HEK293 (cell line): Measurements from ENCODE around the gene ZBTB47.
A peak's percentile ranks its signal among the peaks of the same experiment; 100 is the strongest.

Source experiments
- CTCF ChIA-PET: fragments of 350-600 bp; formaldehyde crosslinking; extraction: SDS; loops from one replicate; lab custom pipeline; 2021; ENCODE audit warnings: antibody characterized with exemption; lab: Yijun Ruan, JAX
- POLR2A ChIA-PET: fragments of 300-600 bp; formaldehyde crosslinking; extraction: SDS; loops from one replicate; lab custom pipeline; 2020; ENCODE audit warnings: antibody characterized with exemption, inconsistent platforms; lab: Yijun Ruan, JAX
- H3K27ac ChIP-seq: fragments of 200-500 bp; sonication (Bioruptor generic); 2 replicates; pipeline ENCODE4 v1.5.1; 2014; ENCODE audit warnings: low read depth, low read length, control low read depth, inconsistent platforms; ENCODE audit errors: extremely low read depth
- H3K36me3 ChIP-seq, 2 experiments: fragments of 200-500 bp in 1 of 2; sonication (Bioruptor generic) in 1 of 2; 1 replicate in 1 of 2; 2 replicates in 1 of 2; pipeline ENCODE4 v1.5.1; 2014 to 2017; ENCODE audit warnings: inconsistent platforms in 2 of 2, low read length in 2 of 2; ENCODE audit not compliant: control insufficient read depth in 2 of 2, insufficient read depth in 1 of 2
- H3K4me1 ChIP-seq: fragments of 200-500 bp; sonication (Bioruptor generic); 2 replicates; pipeline ENCODE4 v1.5.1; 2014; ENCODE audit warnings: mild to moderate bottlenecking, low read length, inconsistent platforms; ENCODE audit not compliant: control insufficient read depth, insufficient read depth
- H3K4me3 ChIP-seq: 2 replicates; pipeline ENCODE4 v1.5.1; 2011; ENCODE audit warnings: low read depth, mild to moderate bottlenecking, control low read depth, low read length, moderate library complexity
- H3K9me3 ChIP-seq: fragments of 200-500 bp; sonication (Bioruptor generic); 2 replicates; pipeline ENCODE4 v1.5.1; 2014; ENCODE audit warnings: low read depth, low read length, inconsistent platforms; ENCODE audit not compliant: control insufficient read depth, insufficient read depth
- BCL11A ChIP-seq: fragments of 450-650 bp; formaldehyde crosslinking; IDR thresholded peaks from 2 replicates; pipeline ENCODE4 v1.5.1; 2016; ENCODE audit warnings: low read depth, missing biosample characterization, missing genetic modification characterization
- ELK4 ChIP-seq: IDR thresholded peaks from 2 replicates; pipeline ENCODE4 v1.6.1; 2011; ENCODE audit warnings: mild to moderate bottlenecking, low read depth, low read length, borderline replicate concordance
- FEZF1 ChIP-seq: fragments of 450-650 bp; formaldehyde crosslinking; IDR thresholded peaks from 2 replicates; pipeline ENCODE4 v1.5.1; 2016; ENCODE audit warnings: missing biosample characterization, missing genetic modification characterization
- KLF1 ChIP-seq: fragments of 450-650 bp; formaldehyde crosslinking; IDR thresholded peaks from 2 replicates; pipeline ENCODE4 v1.5.1; 2016; ENCODE audit warnings: missing biosample characterization, missing genetic modification characterization
- KLF17 ChIP-seq: fragments of 450-650 bp; formaldehyde crosslinking; IDR thresholded peaks from 2 replicates; pipeline ENCODE4 v1.5.1; 2016; ENCODE audit warnings: missing biosample characterization, missing genetic modification characterization
- KLF9 ChIP-seq: fragments of 450-650 bp; formaldehyde crosslinking; IDR thresholded peaks from 2 replicates; pipeline ENCODE4 v1.5.1; 2016; ENCODE audit warnings: missing biosample characterization, missing genetic modification characterization, low read depth
- PRDM10 ChIP-seq: fragments of 450-650 bp; formaldehyde crosslinking; IDR thresholded peaks from 2 replicates; pipeline ENCODE4 v1.5.1; 2016; ENCODE audit warnings: missing biosample characterization, missing genetic modification characterization
- SP2 ChIP-seq: fragments of 450-650 bp; formaldehyde crosslinking; IDR thresholded peaks from 2 replicates; pipeline ENCODE4 v1.5.1; 2016; ENCODE audit warnings: missing biosample characterization, missing genetic modification characterization
- ZBTB17 ChIP-seq: fragments of 450-650 bp; formaldehyde crosslinking; IDR thresholded peaks from 2 replicates; pipeline ENCODE4 v1.5.1; 2016; ENCODE audit warnings: missing biosample characterization, missing genetic modification characterization
- ZBTB20 ChIP-seq: fragments of 450-650 bp; formaldehyde crosslinking; IDR thresholded peaks from 2 replicates; pipeline ENCODE4 v1.5.1; 2016; ENCODE audit warnings: missing biosample characterization, missing genetic modification characterization
- ZBTB26 ChIP-seq: fragments of 450-650 bp; formaldehyde crosslinking; optimal IDR thresholded peaks from 2 replicates; pipeline ENCODE3; 2016; ENCODE audit warnings: missing biosample characterization, mild to moderate bottlenecking, missing genetic modification characterization
- ZBTB7A ChIP-seq: fragments of 450-650 bp; formaldehyde crosslinking; IDR thresholded peaks from 2 replicates; pipeline ENCODE4 v1.5.1; 2016; ENCODE audit warnings: low read depth, missing biosample characterization, missing genetic modification characterization
- ZNF133 ChIP-seq: fragments of 450-650 bp; formaldehyde crosslinking; IDR thresholded peaks from 2 replicates; pipeline ENCODE4 v1.5.1; 2016; ENCODE audit warnings: missing biosample characterization, missing genetic modification characterization
- ZNF146 ChIP-seq: fragments of 450-650 bp; formaldehyde crosslinking; IDR thresholded peaks from 2 replicates; pipeline ENCODE4 v1.5.1; 2016; ENCODE audit warnings: missing biosample characterization, missing genetic modification characterization
- ZNF19 ChIP-seq: fragments of 450-650 bp; formaldehyde crosslinking; IDR thresholded peaks from 2 replicates; pipeline ENCODE4; 2016; ENCODE audit warnings: missing biosample characterization, missing genetic modification characterization, low read depth
- ZNF266 ChIP-seq: fragments of 450-650 bp; formaldehyde crosslinking; IDR thresholded peaks from 2 replicates; pipeline ENCODE4 v1.5.1; 2016; ENCODE audit warnings: missing biosample characterization, missing genetic modification characterization, low read depth
- ZNF335 ChIP-seq: fragments of 450-650 bp; formaldehyde crosslinking; conservative IDR thresholded peaks from 2 replicates; pipeline ENCODE4 v1.5.1; 2016; ENCODE audit warnings: missing biosample characterization, missing genetic modification characterization
- ZNF433 ChIP-seq: fragments of 450-650 bp; formaldehyde crosslinking; IDR thresholded peaks from 2 replicates; pipeline ENCODE4 v1.5.1; 2016; ENCODE audit warnings: missing biosample characterization, missing genetic modification characterization, low read depth
- ZNF544 ChIP-seq: fragments of 450-650 bp; formaldehyde crosslinking; IDR thresholded peaks from 2 replicates; pipeline ENCODE4 v1.5.0; 2017; ENCODE audit warnings: missing biosample characterization, missing genetic modification characterization
- ZNF548 ChIP-seq: fragments of 450-650 bp; formaldehyde crosslinking; IDR thresholded peaks from 2 replicates; pipeline ENCODE4 v1.5.1; 2016; ENCODE audit warnings: missing biosample characterization, missing genetic modification characterization
- ZNF621 ChIP-seq: fragments of 450-650 bp; formaldehyde crosslinking; IDR thresholded peaks from 2 replicates; pipeline ENCODE4 v1.5.1; 2017; ENCODE audit warnings: missing biosample characterization, missing genetic modification characterization
- ZNF664 ChIP-seq: fragments of 450-650 bp; formaldehyde crosslinking; IDR thresholded peaks from 2 replicates; pipeline ENCODE4 v1.5.1; 2016; ENCODE audit warnings: missing biosample characterization, missing genetic modification characterization
- ZNF692 ChIP-seq: fragments of 450-650 bp; formaldehyde crosslinking; IDR thresholded peaks from 2 replicates; pipeline ENCODE4 v1.5.1; 2016; ENCODE audit warnings: missing biosample characterization, missing genetic modification characterization
- ZNF776 ChIP-seq: fragments of 450-650 bp; formaldehyde crosslinking; IDR thresholded peaks from 2 replicates; pipeline ENCODE4 v1.5.0; 2017; ENCODE audit warnings: missing biosample characterization, missing genetic modification characterization, borderline replicate concordance
- TF ChIP-seq, protein P1 (sequence below): fragments of 450-650 bp; formaldehyde crosslinking; IDR thresholded peaks from 2 replicates; pipeline ENCODE4 v1.5.1; 2016; ENCODE audit warnings: missing biosample characterization, missing genetic modification characterization
- TF ChIP-seq, protein P2 (sequence below): fragments of 450-650 bp; formaldehyde crosslinking; IDR thresholded peaks from 2 replicates; pipeline ENCODE4 v1.5.1; 2016; ENCODE audit warnings: missing biosample characterization, missing genetic modification characterization

Gene ZBTB47

GRCh38 chr3:42652611-42653302 lies 740 bp upstream of the ZBTB47 start:
- peaks cover 0 to 35% of the 10 kb centered on the region in 2 experiments; a peak in 1 of 3 replicates for H3K36me3 ChIP-seq
- POLR2A ChIA-PET: interaction anchor here (0.7 to 1.1 kb wide), 2 partner anchors 11 to 13 kb away, joined by 3 read pairs; no protein-coding TSS in a partner anchor
- H3K9me3 ChIP-seq: no peaks in the 10 kb centered on the region
- H3K27ac ChIP-seq: no peak overlapping the region
- CTCF ChIA-PET: interaction anchor here (0.6 kb wide), 1 partner anchor 46 kb away, joined by 5 read pairs; no protein-coding TSS in a partner anchor
- H3K4me3 ChIP-seq: peak overlapping the region; percentile 64; the same call in 1 of the 2 replicates
- H3K4me1 ChIP-seq: no peaks in the 10 kb centered on the region
- no peak for TF ChIP-seq ZNF133
- TF ChIP-seq, protein P1, sequence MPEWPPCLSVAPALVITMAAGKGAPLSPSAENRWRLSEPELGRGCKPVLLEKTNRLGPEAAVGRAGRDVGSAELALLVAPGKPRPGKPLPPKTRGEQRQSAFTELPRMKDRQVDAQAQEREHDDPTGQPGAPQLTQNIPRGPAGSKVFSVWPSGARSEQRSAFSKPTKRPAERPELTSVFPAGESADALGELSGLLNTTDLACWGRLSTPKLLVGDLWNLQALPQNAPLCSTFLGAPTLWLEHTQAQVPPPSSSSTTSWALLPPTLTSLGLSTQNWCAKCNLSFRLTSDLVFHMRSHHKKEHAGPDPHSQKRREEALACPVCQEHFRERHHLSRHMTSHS: no peak
- TF ChIP-seq ZNF776: no peak
- TF ChIP-seq ZNF548 (tag by site-specific recombination): no peak
- no peak for TF ChIP-seq ELK4
- TF ChIP-seq ZBTB17 (tag by site-specific recombination): no peak
- TF ChIP-seq PRDM10 (tag by site-specific recombination): no peak
- TF ChIP-seq, protein P2, sequence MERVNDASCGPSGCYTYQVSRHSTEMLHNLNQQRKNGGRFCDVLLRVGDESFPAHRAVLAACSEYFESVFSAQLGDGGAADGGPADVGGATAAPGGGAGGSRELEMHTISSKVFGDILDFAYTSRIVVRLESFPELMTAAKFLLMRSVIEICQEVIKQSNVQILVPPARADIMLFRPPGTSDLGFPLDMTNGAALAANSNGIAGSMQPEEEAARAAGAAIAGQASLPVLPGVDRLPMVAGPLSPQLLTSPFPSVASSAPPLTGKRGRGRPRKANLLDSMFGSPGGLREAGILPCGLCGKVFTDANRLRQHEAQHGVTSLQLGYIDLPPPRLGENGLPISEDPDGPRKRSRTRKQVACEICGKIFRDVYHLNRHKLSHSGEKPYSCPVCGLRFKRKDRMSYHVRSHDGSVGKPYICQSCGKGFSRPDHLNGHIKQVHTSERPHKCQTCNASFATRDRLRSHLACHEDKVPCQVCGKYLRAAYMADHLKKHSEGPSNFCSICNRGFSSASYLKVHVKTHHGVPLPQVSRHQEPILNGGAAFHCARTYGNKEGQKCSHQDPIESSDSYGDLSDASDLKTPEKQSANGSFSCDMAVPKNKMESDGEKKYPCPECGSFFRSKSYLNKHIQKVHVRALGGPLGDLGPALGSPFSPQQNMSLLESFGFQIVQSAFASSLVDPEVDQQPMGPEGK: peak; percentile 51
- no peak for TF ChIP-seq ZNF544
- TF ChIP-seq ZNF335: peak; percentile 58; the same call in 1 of the 2 replicates
- no peak for TF ChIP-seq ZNF692 (tag by site-specific recombination)
- TF ChIP-seq ZBTB20 (tag by site-specific recombination): no peak
- TF ChIP-seq KLF1 (tag by site-specific recombination): peak; percentile 60
- peak; percentile 33; the same call in 1 of the 2 replicates for TF ChIP-seq SP2 (tag by site-specific recombination)
- no peak for TF ChIP-seq ZNF266 (tag by site-specific recombination)
- TF ChIP-seq KLF17 (tag by site-specific recombination): peak; percentile 72; the same call in 1 of the 2 replicates
- 0 out of 2 replicates have a peak, but pooled peaks have one; percentile 38 for TF ChIP-seq KLF9 (tag by site-specific recombination)
- TF ChIP-seq ZNF146 (tag by site-specific recombination): no peak
- no peak for TF ChIP-seq ZNF433 (tag by site-specific recombination)
- TF ChIP-seq ZNF621: no peak
- no peak for TF ChIP-seq BCL11A (tag by site-specific recombination)
- TF ChIP-seq ZBTB7A: no peak
- no peak for TF ChIP-seq ZNF664 (tag by site-specific recombination)
- TF ChIP-seq ZBTB26: no peak
- TF ChIP-seq FEZF1: no peak
- no peak for TF ChIP-seq ZNF19
